Measurements from ENCODE around the gene PARS2. TPM values are rescaled to one million over a fixed set of nuclear protein-coding genes. Genes with fewer than 3 reads are reported as not detected.

Gene PARS2
- total RNA-seq = 3.2 and 3.8 TPM in 2 replicates

GRCh38 chr1:54764133-54764921, at the start of gene PARS2:
PARS2 (minus strand) TSS chr1:54764523; CDS start chr1:54759161, 5,362 bp downstream.

GRCh38 chr1:54800899-54801759, 36.8 kb upstream of the PARS2 start, which contains the start of gene TTC22:
TTC22 (minus strand) TSS chr1:54801323; CDS start chr1:54801163, 160 bp downstream.

GRCh38 chr1:54715493-54716298, 48.6 kb downstream of the PARS2 start, which contains the start of gene TTC4:
TTC4 (plus strand) TSS chr1:54715861; CDS start chr1:54715909, 48 bp downstream.

Other genes starting within 250 kb of the PARS2 start
- 1.5 and 3.8 TPM in 2 replicates for gene ACOT11, start 216.3 kb downstream of the PARS2 start, total RNA-seq
- not detected in 2 replicates for gene FAM151A, start 141.0 kb downstream of the PARS2 start, total RNA-seq
- gene MROH7, start 122.7 kb downstream of the PARS2 start, total RNA-seq = under 0.01 and 0.28 TPM in 2 replicates
- gene TTC4, start 48.7 kb downstream of the PARS2 start, total RNA-seq = 18.4 and 19.3 TPM in 2 replicates
- gene TTC22, start 36.8 kb upstream of the PARS2 start, total RNA-seq = not detected in 2 replicates
- gene DHCR24, start 122.7 kb upstream of the PARS2 start, total RNA-seq = 20.5 and 48.0 TPM in 2 replicates
- gene TMEM61, start 216.1 kb upstream of the PARS2 start, total RNA-seq = not detected in 2 replicates
- not detected in 2 replicates for gene BSND, start 234.4 kb upstream of the PARS2 start, total RNA-seq